HG03342 (cell line): Measurements from ENCODE around the gene KDM6A.

ENCODE experiments used
- ATAC-seq: cut with Tn5 transposase; IDR thresholded peaks from one replicate; pipeline ENCODE4 v1.9.1; 2021; ENCODE audit warnings: mild to moderate bottlenecking, moderate library complexity; ENCODE audit not compliant: unreplicated experiment

Gene KDM6A

DNA sequence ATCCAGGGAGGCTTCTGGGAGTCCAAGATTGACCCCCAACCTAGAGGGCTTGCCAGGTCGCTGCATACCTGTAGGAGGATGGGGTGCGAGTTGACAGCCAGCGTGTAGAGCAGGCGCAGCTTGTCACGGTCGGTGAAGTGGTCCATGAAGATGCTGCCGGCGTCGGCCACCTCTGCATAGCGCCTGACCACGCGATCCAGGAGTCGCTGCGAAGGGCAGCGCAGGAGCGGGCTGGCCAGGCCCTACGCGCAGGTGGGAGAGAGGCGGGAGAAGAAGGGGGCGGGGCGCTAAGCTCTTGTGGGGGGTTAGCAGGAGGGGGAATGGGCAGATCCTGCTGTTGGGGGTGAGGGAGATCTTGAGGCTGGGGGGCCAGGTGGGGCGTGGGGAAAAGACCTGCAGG lies 284.7 kb downstream of the KDM6A start:
- no peak for ATAC-seq
